Vagina (tissue), 2 donors: ENCODE results near the gene SDR9C7. TPM values are rescaled to one million over a fixed set of nuclear protein-coding genes. Genes with fewer than 3 reads are reported as not detected.
"Not testable (repeated sequence)": the region's sequence is repeated elsewhere in the genome, so short reads cannot be mapped to it uniquely, and the experiment has no call there.

Source experiments
- DNase-seq, 2 donors: peaks; one replicate each; pipeline ENCODE4 v3.0.0-alpha.2; 2017; ENCODE audit errors: extremely low spot score in 2 of 2
- H3K27ac ChIP-seq: fragments of 200-600 bp; sonication (generic); one replicate; pipeline ENCODE4 v1.5.1; 2019
- H3K27me3 ChIP-seq: fragments of 200-600 bp; sonication (generic); one replicate; pipeline ENCODE4 v1.5.1; 2019
- H3K36me3 ChIP-seq, 2 donors: fragments of 200-600 bp; sonication (generic); one replicate each; pipeline ENCODE4 v1.5.1; 2017 to 2019
- H3K4me1 ChIP-seq: fragments of 200-600 bp; sonication (generic); one replicate; pipeline ENCODE4 v1.5.1; 2019
- H3K4me3 ChIP-seq, 2 donors: fragments of 200-600 bp; sonication (generic); 1 replicate in 1 of 2; 2 replicates in 1 of 2; pipeline ENCODE4 v1.5.1; 2016 to 2019
- H3K9me3 ChIP-seq: fragments of 200-600 bp; sonication (generic); one replicate; pipeline ENCODE4 v1.5.1; 2019
- POLR2A ChIP-seq, 2 donors: fragments of 450-650 bp; IDR thresholded peaks; one replicate each; pipeline ENCODE4 v1.6.1; 2017; ENCODE audit warnings: antibody characterized with exemption in 2 of 2, mild to moderate bottlenecking in 2 of 2, moderate library complexity in 2 of 2
- POLR2AphosphoS5 ChIP-seq, 2 donors: sonication (generic); formaldehyde crosslinking; IDR thresholded peaks; one replicate each; pipeline ENCODE4 v1.9.0; 2017; ENCODE audit warnings: antibody characterized with exemption in 2 of 2, mild to moderate bottlenecking in 2 of 2, low read depth in 1 of 2; ENCODE audit not compliant: insufficient read depth in 1 of 2
- intact Hi-C: fragments of 100-400 bp; cut with DNase I; formaldehyde crosslinking; loops from one replicate; pipeline ENCODE4 v1.15.1; 2023
- total RNA-seq: library from RNA; depleted of rRNA; stranded (reverse); fragments of >200 nt; gene quantifications from one replicate; pipeline ENCODE4 v1.2.3, GENCODE V29; 2016
- TF ChIP-seq, protein P1 (sequence below), 3 experiments: fragments of 450-650 bp in 2 of 3; fragments of 200-600 bp in 1 of 3; sonication (generic) in 1 of 3; IDR thresholded peaks; one replicate each; pipeline ENCODE4 v1.5.1; 2017 to 2019; ENCODE audit warnings: antibody characterized with exemption in 3 of 3, mild to moderate bottlenecking in 2 of 3, moderate library complexity in 2 of 3

Gene SDR9C7
- total RNA-seq = 11.0 TPM

DNA sequence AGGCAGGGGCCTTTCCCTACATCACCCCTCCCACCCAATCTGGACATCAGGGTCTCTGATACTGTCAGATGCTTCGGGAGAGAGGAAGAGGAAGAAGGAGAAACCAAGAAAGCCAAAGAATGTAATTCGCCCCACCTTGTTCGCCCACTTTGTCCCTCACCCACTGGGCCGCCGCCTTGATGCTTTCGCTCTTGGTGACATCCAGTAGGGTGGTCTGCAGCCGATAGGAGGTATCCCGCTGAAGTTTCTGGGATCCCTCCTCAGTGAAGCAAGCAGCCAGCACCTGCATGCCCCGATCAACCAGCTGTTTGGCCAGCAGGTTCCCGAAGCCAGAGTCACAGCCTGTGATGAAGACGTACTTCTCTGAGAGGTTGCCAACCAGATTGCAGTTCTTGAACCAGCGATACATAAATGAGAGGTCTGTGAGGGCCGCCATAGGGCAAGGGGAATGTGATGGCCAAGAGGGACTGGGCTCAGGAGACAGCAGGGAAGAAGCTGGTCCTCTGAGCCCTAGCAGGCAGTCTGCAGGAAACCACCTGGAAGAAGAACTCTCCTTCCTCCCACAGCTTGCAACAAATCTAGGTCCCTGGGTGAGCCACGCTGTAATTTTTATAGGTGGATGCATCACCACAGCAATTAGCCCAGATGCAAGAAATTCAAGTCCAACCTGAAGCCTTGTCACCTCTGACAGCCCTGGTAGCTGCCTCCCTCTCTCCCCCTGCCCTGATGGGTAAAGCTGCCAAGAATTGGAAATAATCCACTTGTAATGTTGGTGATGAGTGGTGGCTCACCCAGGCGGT is at the start of gene SDR9C7:
Gene SDR9C7, minus strand, starts transcription at position 583 of the 800 bp plus-strand sequence. Its CDS starts 147 bp downstream, at position 436.
- Histone ChIP-seq H3K27ac (no peak within 1 kb of the TSS), H3K9me3 (no peaks in the 10 kb centered on the region), H3K4me1 (peaks cover 13% of the 10 kb centered on the region), H3K27me3 (no peaks in the 10 kb centered on the region), H3K4me3 (peak within 1 kb of the TSS in 1 of 2 donors; percentile 15), H3K36me3 (no peaks in the 10 kb centered on the region)
- DNase-seq = peak in 1 of 2 donors; percentile 75
- intact Hi-C loops = no loop called here
- TF ChIP-seq, protein P1, sequence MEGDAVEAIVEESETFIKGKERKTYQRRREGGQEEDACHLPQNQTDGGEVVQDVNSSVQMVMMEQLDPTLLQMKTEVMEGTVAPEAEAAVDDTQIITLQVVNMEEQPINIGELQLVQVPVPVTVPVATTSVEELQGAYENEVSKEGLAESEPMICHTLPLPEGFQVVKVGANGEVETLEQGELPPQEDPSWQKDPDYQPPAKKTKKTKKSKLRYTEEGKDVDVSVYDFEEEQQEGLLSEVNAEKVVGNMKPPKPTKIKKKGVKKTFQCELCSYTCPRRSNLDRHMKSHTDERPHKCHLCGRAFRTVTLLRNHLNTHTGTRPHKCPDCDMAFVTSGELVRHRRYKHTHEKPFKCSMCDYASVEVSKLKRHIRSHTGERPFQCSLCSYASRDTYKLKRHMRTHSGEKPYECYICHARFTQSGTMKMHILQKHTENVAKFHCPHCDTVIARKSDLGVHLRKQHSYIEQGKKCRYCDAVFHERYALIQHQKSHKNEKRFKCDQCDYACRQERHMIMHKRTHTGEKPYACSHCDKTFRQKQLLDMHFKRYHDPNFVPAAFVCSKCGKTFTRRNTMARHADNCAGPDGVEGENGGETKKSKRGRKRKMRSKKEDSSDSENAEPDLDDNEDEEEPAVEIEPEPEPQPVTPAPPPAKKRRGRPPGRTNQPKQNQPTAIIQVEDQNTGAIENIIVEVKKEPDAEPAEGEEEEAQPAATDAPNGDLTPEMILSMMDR (IDR thresholded peaks at IDR 0.05) = no peak
- TF ChIP-seq POLR2A (IDR thresholded peaks at IDR 0.05) = no peak

DNA sequence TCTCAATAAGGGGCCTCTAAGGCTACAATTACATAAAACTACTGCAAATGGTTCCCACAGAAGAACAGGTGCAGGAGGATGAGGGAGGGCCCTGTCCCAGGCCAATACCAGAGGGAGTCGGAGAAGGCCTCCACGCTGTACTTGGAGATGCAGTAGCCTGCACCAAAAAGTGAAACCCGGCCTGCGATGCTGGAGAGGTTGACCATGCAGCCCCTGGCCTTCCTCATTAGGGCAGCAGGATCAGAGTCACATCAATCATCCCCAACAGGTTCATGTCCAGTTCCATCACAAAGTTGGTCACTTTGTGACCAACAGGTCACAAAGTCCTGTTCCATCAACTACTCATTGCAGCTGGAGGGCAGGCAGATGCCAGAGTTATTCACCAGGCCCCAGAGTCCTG is 49.2 kb upstream of the SDR9C7 start:
- H3K27ac ChIP-seq = no peak overlapping the region
- intact Hi-C loops = no loop called here
- TF ChIP-seq, protein P1 (IDR thresholded peaks at IDR 0.05) = no peak
- no peak for TF ChIP-seq POLR2A (IDR thresholded peaks at IDR 0.05)
- no peak for TF ChIP-seq POLR2AphosphoS5 (IDR thresholded peaks at IDR 0.05; ENCODE audit: insufficient read depth in 1 of 2, low read depth in 1 of 2)

DNA sequence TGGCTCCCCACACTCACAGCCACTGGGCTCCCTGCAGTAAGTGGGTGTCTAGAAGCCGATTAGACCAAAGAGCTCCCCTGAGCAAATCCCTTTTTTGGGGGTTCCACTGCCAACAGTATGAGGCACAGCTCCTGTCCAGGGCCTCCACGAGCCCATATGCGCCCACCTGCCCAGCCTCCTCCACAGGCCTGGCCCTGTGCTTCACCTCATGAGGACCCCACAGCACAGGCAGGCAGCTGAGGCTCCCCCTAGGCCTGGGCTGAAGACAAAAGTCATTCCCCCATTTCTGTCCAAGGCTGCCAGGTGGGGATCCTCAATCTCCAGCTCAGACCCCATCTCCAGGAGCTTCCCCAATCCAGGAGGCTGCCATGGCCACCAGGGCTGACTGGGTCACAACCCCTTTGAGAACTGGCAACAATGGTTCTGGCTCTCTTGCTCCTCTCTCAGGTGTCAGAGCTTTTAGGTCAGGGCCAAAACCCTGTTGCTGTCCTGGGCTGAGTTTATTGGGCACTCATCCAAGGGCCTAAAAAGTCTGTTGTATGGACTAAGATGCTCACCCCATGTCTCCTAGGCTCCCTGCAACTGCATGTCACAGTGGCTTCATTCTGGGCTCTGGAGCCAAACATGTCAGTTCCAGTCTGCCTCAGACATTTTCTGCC is 48.5 kb upstream of the SDR9C7 start:
- H3K9me3 ChIP-seq, H3K36me3 ChIP-seq, H3K27ac ChIP-seq, intact Hi-C loops, H3K27me3 ChIP-seq, H3K4me3 ChIP-seq: not testable (repeated sequence)
- H3K4me1 ChIP-seq = peaks cover 18% of the 10 kb centered on the region
- DNase-seq = peak; percentile 46 to 54

More for the DNA sequence above, 49.2 kb upstream of the SDR9C7 start:
- H3K4me1 ChIP-seq = peaks cover 22% of the 10 kb centered on the region
- H3K36me3 ChIP-seq = no peaks in the 10 kb centered on the region
- H3K9me3 ChIP-seq = no peaks in the 10 kb centered on the region
- H3K4me3 ChIP-seq = no peak overlapping the region
- peak; percentile 42 to 58 for DNase-seq
- H3K27me3 ChIP-seq = no peaks in the 10 kb centered on the region

DNA sequence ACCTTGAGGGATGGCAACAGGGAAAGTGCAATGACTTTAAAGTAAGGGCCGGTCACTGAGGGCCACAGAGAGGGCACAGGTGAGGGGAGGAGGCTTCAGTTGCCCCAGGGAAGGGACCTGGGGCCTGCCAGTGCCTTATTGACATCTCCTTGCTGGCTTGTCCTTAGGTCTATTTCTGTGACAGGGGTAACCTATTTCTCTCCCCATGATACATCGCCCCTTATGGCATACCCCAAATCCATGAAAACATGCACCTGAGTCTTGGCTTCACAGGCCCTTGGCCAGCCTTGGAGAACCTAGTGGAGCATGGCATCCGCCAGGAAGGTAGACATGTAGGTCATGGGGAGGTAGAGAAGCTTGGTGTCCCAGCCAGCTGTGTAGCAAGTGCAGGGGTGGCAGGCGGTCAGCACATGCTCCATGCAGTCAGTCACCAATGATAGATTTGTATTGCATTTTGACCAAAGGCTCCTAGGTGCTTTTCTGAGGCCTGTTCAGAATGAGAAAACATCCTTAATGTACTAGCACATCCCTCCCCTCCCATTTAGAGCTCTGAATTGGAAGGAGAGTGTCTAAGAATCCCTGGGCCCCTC is 46.8 kb upstream of the SDR9C7 start:
- intact Hi-C loops = no loop called here
- Histone ChIP-seq H3K4me1 (peaks cover 1% of the 10 kb centered on the region), H3K9me3 (no peaks in the 10 kb centered on the region), H3K27me3 (no peaks in the 10 kb centered on the region), H3K4me3 (no peak overlapping the region), H3K36me3 (no peaks in the 10 kb centered on the region), H3K27ac (no peak overlapping the region)
- DNase-seq = peak; percentile 60 to 70
- TF ChIP-seq POLR2A (IDR thresholded peaks at IDR 0.05) (no peak), POLR2AphosphoS5 (IDR thresholded peaks at IDR 0.05; ENCODE audit: insufficient read depth in 1 of 2, low read depth in 1 of 2) (no peak)
- TF ChIP-seq, protein P1 (IDR thresholded peaks at IDR 0.05) = no peak

DNA sequence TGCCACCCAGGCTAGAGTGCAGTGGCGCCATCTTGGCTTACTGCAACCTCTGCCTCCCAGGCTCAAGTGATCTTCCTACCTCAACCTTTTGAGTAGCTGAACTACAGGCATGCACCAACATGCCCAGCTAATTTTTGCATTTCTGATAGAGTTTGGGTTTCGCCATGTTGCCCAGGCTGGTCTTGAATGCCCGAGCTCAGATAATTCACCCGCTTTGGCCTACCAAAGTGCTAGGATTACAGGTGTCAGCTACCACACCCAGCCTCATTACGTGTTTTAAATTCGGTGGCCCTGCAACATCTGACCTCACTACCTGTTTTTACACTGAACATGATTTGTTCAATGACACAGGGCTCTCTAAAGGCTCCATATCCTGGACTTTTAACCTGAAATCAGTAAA is 46.1 kb upstream of the SDR9C7 start:
- TF ChIP-seq, protein P1 (IDR thresholded peaks at IDR 0.05) = no peak
- TF ChIP-seq POLR2AphosphoS5 (IDR thresholded peaks at IDR 0.05; ENCODE audit: insufficient read depth in 1 of 2, low read depth in 1 of 2) = no peak
- no peak for TF ChIP-seq POLR2A (IDR thresholded peaks at IDR 0.05)
- H3K4me3 ChIP-seq = no peak overlapping the region
- no peaks in the 10 kb centered on the region for H3K4me1 ChIP-seq
- no peaks in the 10 kb centered on the region for H3K36me3 ChIP-seq
- peak; percentile 9 to 37 for DNase-seq
- H3K27me3 ChIP-seq = no peaks in the 10 kb centered on the region
- H3K27ac ChIP-seq = no peak overlapping the region
- H3K9me3 ChIP-seq = no peaks in the 10 kb centered on the region
- intact Hi-C loops = no loop called here
